ENCODE data around the gene RAB7B.
A peak's percentile ranks its signal among the peaks of the same experiment; 100 is the strongest.
"Not testable (repeated sequence)": the region's sequence is repeated elsewhere in the genome, so short reads cannot be mapped to it uniquely, and the experiment has no call there.

RAB7B gene

GRCh38 chr1:206002871-206003801, at the start of gene RAB7B:
Gene RAB7B (minus strand): TSS chr1:206003395. CDS start chr1:205994135, 9,260 bp downstream.
- no peak for DNase-seq (ENCODE audit: low read depth)

- DNase-seq (ENCODE audit: low read depth) = not testable (repeated sequence)
These were observed 49.2 kb upstream of the RAB7B start for GRCh38 chr1:206052231-206052865.

- peak; percentile 54 for DNase-seq (ENCODE audit: low read depth)
These were observed 47.5 kb upstream of the RAB7B start for GRCh38 chr1:206050655-206051235.

DNA sequence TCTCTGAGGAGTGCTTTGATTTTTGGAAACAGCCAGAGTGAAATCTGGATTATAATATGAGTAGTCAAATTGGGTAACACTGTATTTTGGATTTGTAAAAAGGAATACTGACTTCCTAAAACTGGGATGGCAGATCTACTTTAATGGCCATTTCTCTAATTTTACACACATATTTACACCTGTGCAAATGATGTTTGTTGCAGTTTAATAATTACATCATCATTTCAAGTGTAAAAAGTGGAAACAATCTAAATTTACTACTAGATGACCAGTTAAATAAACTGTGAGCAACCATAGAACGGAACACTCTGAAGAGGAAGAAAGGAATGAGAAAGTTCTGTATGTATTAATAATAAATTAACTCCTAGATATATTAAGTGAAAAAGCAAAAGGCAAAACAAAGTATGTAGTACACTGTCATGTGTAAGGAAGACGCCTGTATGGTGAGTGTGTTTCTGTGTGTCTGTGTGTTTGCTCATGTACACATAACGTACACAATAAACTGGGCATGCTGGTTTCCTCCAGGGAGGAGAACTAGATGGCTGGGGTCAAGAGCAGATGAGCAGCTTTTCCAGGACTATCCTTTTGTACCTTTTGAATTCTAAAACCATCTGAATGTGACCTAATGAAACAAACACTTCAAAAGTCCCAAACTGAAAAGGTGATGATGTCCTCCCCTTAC, 46.9 kb upstream of the RAB7B start:
- DNase-seq (ENCODE audit: low read depth) = no peak

DNA sequence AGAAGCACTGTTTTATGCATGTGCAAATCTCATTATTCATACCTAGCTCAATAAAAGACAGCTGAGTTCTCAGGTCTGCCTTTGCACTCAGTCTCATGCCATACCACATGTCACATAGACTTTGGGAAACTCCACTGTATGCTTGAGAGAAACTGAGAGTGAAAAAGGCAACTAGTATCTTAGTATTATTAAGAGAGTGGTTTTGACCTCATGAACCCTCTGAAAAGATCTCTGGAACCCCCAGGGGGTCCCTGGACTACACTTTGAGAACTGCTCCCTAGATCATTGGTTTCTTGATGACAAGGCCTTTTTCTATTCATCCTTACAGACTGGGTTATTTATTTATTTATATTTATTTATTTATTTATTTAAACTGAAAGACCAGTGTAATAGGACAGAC, 46.1 kb upstream of the RAB7B start:
- DNase-seq (ENCODE audit: low read depth) = no peak

DNA sequence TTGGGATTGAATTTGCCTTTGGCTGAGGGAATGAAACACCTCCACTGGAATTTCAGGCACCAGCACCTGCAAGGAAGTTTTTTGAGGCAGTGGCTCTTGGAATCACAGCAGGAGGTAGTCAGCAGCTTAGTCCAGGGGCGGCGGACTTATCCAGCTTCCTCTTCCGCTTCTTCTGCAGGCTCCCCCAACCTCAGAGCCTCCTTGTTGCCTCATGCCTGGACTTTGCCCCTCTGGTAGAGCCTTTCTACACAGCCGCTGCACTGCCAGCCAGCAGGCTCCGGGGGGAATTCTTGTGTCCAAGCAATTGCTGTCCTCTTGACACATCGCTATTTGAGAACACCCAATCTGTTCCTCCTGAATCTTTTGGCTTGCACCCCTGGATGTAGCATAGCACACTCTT, 45.4 kb upstream of the RAB7B start:
- no peak for DNase-seq (ENCODE audit: low read depth)

GRCh38 chr1:206047271-206047670, 44.1 kb upstream of the RAB7B start:
- no peak for DNase-seq (ENCODE audit: low read depth)

GRCh38 chr1:206041640-206042039, 38.4 kb upstream of the RAB7B start:
- DNase-seq (ENCODE audit: low read depth) = no peak

GRCh38 chr1:206040328-206040727, 37.1 kb upstream of the RAB7B start:
- no peak for DNase-seq (ENCODE audit: low read depth)

GRCh38 chr1:206039046-206039973, 36.1 kb upstream of the RAB7B start:
- DNase-seq (ENCODE audit: low read depth) = no peak

DNA sequence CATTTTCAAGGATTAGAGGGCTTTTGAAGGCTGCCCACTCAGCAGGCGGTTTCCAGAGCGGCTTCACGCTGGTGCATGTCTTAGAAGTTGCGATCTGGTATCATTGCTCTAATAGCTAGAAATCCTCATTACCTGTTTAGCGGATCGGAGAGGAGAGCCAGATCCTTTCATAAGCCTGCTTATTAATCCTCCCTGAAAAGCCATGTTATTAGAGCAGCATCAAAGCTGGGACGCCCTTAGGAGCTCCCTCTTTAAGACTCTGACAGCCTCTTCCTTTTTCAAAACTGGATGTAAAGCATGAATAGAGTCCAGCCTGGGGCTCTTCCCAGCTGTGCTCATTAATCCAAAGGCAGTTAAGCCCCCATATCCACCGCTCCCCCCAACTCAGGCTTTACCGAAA, 34.4 kb upstream of the RAB7B start:
- no peak for DNase-seq (ENCODE audit: low read depth)

- DNase-seq (ENCODE audit: low read depth) = no peak
These were observed 33.7 kb upstream of the RAB7B start for GRCh38 chr1:206036663-206037455.

- no peak for DNase-seq (ENCODE audit: low read depth)
These were observed 31.8 kb upstream of the RAB7B start for GRCh38 chr1:206035027-206035426.

DNA sequence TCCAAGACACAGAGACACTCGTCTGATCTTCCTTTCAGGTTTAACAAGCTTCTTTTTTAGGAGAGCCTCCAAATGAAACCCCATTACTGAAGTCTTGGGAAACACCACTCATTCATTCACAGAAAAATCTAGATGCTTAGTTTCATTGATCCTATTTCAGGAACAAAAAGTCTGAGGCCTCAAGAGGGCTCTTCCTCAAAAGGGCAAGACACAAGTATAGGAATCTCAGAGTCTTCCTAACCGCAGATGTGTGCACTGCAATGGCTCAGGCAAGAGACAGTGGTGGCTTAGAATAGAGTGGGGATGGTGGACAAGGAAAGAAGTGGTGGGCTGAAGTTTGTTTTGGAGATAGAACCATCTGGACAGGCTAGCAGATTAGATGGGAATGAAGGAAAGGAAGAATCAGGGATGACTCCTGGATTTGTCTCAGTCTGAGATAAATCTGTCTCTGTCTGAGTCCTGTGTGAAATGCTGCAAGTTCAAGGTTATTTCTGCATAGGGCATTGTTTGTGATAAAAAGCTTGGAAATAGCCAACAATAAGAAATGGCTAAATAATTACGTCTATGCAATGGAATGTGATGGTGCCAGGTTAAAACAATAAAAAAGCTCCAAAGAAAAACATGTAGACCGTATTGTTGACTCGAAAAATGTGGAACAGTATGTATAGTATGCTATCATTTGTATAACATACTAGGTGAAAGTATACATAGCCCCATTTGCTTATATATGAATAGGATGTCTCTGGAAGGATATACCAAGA, 29.4 kb upstream of the RAB7B start:
- DNase-seq (ENCODE audit: low read depth) = no peak

- peak; percentile 47 for DNase-seq (ENCODE audit: low read depth)
These were observed 27.5 kb upstream of the RAB7B start for GRCh38 chr1:206030714-206031113.

DNA sequence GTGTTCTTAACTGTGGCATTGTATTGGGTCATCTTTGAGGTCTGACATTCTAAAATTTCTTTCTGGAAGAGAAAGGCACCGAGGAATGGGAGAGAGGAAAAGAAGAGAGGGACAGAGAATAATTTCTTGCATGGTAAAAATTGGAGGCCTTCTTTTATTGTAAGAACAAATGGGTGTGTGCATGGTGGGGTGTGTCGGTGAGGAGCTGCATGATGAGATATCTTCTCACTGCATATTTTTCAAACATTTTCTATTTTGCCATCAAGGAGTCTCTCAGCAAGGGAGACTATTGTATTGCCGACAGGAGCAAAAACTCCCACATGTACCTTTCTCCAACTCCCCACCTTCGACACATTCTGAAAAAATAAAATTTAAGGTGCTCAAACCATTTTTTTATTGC, 27.0 kb upstream of the RAB7B start:
- DNase-seq (ENCODE audit: low read depth) = no peak

DNA sequence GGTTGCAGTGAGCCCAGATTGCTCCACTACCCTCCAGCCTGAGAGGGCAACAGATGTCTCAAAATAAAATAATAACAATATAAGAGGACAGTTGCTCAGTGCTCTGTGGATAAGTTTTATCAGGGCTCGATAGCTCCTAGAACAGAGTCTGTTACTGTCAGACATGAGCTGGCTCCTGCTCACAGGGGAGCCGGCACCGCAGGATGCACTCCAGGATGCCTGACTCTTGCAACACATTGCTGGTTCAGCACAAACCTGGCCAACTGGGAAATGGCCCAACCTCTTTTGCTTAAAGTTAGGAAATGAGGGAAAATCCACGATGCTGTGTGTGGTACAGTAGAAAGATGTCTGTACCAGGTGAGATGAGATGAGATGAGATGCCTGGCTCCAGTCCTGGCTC, 26.3 kb upstream of the RAB7B start:
- DNase-seq (ENCODE audit: low read depth) = no peak

- no peak for DNase-seq (ENCODE audit: low read depth)
These were observed 22.2 kb upstream of the RAB7B start for GRCh38 chr1:206025283-206025820.

GRCh38 chr1:206023695-206024094, 20.5 kb upstream of the RAB7B start, which contains the start of gene CTSE:
Gene CTSE (minus strand): TSS chr1:206023895. CDS start chr1:206023791, 104 bp downstream.
- DNase-seq (ENCODE audit: low read depth) = no peak

Data from stimulated activated CD4-positive, alpha-beta T cell treated with anti-CD3 and anti-CD28 coated beads, Interleukin-2, amount 100 ng/mL, for 4 hours (primary cell).